ENCODE data around the gene WDR5B.

- peak; percentile 63 for TF ChIP-seq POLR2A (IDR thresholded peaks at IDR 0.05; ENCODE audit: low read depth, low read length)
- peak; percentile 81 for TF ChIP-seq TAF1 (IDR thresholded peaks at IDR 0.05; ENCODE audit: low read depth, low read length)
- TF ChIP-seq POLR2AphosphoS5 (IDR thresholded peaks at IDR 0.05; ENCODE audit: low read depth, low read length) = peak; percentile 87
- no peak for TF ChIP-seq SPI1 (IDR thresholded peaks at IDR 0.05; ENCODE audit: low read depth, low read length)
- 0 out of 2 replicates have a peak, but pooled peaks have one; percentile 44 for TF ChIP-seq POU2F2 (IDR thresholded peaks at IDR 0.05; ENCODE audit: low read depth, low read length)
- no peak for TF ChIP-seq PAX5 (IDR thresholded peaks at IDR 0.05; ENCODE audit: insufficient read depth, low read length, severe bottlenecking)
Measured at GRCh38 chr3:122382888-122383666, 32.8 kb downstream of the WDR5B start, which contains the start of gene MIX23.
